HG03558 (cell line): Measurements from ENCODE around the gene RNF10.
"Not testable (repeated sequence)": the region's sequence is repeated elsewhere in the genome, so short reads cannot be mapped to it uniquely, and the experiment has no call there.

Source experiments
- ATAC-seq: cut with Tn5 transposase; IDR thresholded peaks from one replicate; pipeline ENCODE4 v1.9.1; 2021; ENCODE audit warnings: moderate number of reproducible peaks; ENCODE audit not compliant: unreplicated experiment; ENCODE audit errors: extremely low read depth

The RNF10 gene

DNA sequence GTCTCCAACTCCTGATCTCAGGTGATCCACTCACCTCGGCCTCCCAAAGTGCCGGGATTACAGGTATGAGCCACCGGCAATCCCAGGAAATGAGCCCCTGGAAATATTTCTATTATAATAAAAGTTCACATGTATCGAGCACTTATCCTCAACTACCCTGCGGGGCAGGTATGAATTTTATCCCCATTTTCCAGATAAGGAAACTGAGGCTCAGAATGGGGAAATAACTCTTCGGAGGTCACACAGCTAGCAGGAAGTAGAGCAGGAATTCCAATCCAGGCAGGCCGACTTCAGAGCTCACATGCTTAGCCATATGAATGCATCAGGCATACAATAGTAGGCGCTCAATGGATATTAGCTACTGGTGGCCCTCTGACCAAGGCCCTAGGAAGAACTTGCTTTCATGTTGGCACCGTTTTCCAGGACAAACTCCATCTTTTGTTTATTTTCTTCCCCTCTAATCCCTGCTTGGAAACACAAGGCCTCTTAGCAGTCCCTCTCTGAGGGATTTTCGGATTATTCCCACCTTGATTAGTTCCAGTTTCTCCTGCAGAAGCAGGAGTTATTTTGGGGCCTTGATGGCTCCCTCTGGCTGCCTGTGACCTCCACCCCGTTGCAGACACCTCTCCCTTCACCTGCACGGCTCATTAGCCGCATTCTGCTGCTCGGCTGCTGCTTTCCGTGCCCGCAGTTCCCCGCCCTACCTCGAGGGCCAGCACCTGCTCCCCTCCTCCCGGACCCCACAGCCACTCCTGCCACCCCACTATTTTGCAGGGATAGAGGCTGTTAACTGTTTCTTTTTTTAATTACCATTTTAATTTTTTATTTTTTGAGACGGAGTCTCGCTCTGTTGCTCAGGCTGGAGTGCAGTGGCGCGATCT lies 65.8 kb downstream of the RNF10 start:
- ATAC-seq, result no peak

GRCh38 chr12:120602416-120602815 lies 68.3 kb downstream of the RNF10 start:
- not testable (repeated sequence) for ATAC-seq

GRCh38 chr12:120610560-120610959 lies 76.4 kb downstream of the RNF10 start:
- no peak for ATAC-seq

GRCh38 chr12:120611534-120611933 lies 77.4 kb downstream of the RNF10 start:
- not testable (repeated sequence) for ATAC-seq

GRCh38 chr12:120614848-120615247 lies 80.7 kb downstream of the RNF10 start:
- ATAC-seq, result no peak

GRCh38 chr12:120617193-120617592 lies 83.0 kb downstream of the RNF10 start:
- not testable (repeated sequence) for ATAC-seq

GRCh38 chr12:120617767-120618166 lies 83.6 kb downstream of the RNF10 start:
- not testable (repeated sequence) for ATAC-seq

DNA sequence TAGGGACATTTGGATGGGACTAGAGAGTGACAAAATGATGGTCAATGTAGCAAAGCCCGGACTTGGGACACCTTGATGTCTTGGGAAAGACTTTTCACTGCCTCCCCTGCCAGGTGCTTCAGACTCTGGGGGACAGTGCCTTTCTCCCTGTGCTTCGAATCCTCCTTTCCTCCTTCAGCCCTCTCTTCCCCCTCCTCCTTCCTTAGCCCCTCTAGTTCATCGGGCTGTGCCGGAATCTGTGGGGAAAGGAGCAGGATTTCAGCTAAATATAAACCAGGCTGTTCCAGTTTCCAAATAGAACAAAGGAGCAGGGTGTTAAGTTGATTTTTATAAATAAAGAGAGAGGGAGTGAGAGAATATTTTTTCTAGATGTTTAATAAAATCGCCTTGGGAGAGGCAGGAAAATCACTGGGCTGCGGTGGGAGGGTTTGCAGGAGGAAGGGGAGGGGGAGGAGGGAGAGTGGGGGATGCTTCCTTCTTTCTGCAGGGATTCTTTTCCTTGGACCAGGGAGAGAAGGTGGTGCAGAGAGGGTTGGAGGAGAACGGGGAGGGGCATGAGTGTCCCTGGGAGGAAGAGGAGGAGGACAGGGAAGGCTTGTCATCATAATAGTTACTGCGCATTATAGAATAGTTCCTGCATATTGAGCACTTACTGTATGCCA lies 84.9 kb downstream of the RNF10 start:
- ATAC-seq, result no peak

GRCh38 chr12:120620624-120621023 lies 86.5 kb downstream of the RNF10 start:
- no peak for ATAC-seq

GRCh38 chr12:120625557-120626419 lies 91.6 kb downstream of the RNF10 start:
- ATAC-seq, result no peak
